ENCODE measurements around the gene CACNA2D3. TPM values are rescaled to one million over a fixed set of nuclear protein-coding genes. Genes with fewer than 3 reads are reported as not detected.

Gene CACNA2D3
- total RNA-seq, 1 donor from 2014 or later: 10.0 TPM

DNA sequence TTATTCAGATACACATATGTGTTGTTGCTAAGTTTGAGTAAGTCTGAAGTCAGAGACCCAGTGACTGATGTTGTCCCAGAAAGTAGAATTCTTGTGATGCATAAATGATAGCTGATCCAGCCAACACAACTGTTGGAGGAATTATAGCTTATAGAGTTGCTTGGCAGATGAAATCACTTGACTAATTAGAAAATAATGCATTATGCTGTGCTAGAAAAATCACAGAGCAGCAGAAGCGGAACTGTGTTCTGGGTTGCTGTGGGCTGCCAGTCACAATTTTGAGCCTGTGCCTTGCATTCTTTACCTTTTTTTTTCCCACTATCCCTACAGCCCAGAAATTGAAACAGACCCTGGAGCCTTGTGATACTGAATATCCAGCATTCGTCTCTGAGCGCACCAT, 895.5 kb downstream of the CACNA2D3 start:
- TF ChIP-seq, protein P1, sequence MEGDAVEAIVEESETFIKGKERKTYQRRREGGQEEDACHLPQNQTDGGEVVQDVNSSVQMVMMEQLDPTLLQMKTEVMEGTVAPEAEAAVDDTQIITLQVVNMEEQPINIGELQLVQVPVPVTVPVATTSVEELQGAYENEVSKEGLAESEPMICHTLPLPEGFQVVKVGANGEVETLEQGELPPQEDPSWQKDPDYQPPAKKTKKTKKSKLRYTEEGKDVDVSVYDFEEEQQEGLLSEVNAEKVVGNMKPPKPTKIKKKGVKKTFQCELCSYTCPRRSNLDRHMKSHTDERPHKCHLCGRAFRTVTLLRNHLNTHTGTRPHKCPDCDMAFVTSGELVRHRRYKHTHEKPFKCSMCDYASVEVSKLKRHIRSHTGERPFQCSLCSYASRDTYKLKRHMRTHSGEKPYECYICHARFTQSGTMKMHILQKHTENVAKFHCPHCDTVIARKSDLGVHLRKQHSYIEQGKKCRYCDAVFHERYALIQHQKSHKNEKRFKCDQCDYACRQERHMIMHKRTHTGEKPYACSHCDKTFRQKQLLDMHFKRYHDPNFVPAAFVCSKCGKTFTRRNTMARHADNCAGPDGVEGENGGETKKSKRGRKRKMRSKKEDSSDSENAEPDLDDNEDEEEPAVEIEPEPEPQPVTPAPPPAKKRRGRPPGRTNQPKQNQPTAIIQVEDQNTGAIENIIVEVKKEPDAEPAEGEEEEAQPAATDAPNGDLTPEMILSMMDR (IDR thresholded peaks at IDR 0.05; ENCODE audit: partially characterized antibody, unreplicated experiment): no peak

DNA sequence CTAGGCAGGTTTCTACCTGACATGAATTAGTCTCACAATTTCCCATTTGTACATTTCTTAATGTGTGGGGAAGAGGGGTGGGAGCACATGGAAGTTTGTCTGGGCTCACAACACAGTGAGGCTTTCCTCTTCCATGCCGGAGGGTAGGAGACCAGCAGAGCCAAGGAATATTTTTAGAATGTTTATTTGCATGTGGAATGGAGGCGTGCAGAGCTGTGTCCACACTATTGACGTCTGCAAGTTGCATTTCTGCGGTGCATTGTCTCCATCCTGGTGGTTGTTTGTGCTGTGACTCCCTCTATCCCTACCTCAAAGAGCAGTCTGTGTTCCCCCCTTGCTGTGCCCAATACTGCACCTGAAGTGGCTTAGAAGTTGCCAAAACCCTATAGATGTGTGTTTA, 908.6 kb downstream of the CACNA2D3 start:
- no peak overlapping the region for H3K27ac Mint-ChIP-seq (ENCODE audit: unreplicated experiment)
- peaks cover 2% of the 10 kb centered on the region for H3K9me3 Mint-ChIP-seq (ENCODE audit: unreplicated experiment)
- TF ChIP-seq, protein P1 (IDR thresholded peaks at IDR 0.05; ENCODE audit: partially characterized antibody, unreplicated experiment): no peak
- H3K4me1 Mint-ChIP-seq (ENCODE audit: low read depth, unreplicated experiment): peaks cover 5% of the 10 kb centered on the region
- no peak for DNase-seq
- H3K4me3 Mint-ChIP-seq (ENCODE audit: unreplicated experiment): no peak overlapping the region
- no peaks in the 10 kb centered on the region for H3K36me3 Mint-ChIP-seq (ENCODE audit: unreplicated experiment)
- no peaks in the 10 kb centered on the region for H3K27me3 Mint-ChIP-seq (ENCODE audit: unreplicated experiment)

More for the DNA sequence above, 895.5 kb downstream of the CACNA2D3 start:
- no peak overlapping the region for H3K4me3 Mint-ChIP-seq (ENCODE audit: unreplicated experiment)
- DNase-seq: no peak
- no peaks in the 10 kb centered on the region for H3K27me3 Mint-ChIP-seq (ENCODE audit: unreplicated experiment)
- H3K27ac Mint-ChIP-seq (ENCODE audit: unreplicated experiment): no peak overlapping the region
- H3K4me1 Mint-ChIP-seq (ENCODE audit: low read depth, unreplicated experiment): no peaks in the 10 kb centered on the region
- no peaks in the 10 kb centered on the region for H3K36me3 Mint-ChIP-seq (ENCODE audit: unreplicated experiment)
- no peaks in the 10 kb centered on the region for H3K9me3 Mint-ChIP-seq (ENCODE audit: unreplicated experiment)

DNA sequence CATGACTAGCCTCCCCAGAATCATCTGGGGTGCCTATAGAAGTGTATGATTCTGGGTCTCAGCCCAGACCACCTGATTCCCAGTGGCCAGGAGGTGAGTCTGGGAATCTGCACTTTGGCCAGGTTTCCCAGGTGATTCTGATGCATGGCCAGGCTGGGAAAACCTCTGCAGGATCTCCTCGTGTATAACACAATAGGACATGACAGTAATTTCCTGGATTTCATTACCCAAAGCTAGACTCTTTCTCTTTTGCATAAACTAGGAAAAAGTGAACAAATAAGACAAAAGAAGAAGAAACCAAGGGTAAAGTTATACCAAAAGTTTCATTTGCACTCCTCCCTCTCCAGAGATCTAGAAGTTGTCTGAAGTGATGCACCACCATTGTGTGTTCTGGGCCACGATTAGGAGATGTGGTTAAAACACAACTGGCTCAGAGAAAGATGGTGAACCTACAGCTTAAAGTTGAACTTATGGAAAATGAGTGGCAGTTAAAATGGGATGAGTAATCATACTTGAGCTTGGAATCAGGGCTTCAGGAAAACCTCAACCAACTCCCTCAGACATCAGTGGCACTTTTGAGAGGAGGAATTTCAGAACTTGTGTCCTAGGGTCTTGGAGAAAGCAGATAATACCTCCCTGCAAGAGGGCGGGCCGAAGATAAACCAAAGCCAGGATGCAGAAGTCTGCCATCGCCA, 914.7 kb downstream of the CACNA2D3 start:
- no peak overlapping the region for H3K4me3 Mint-ChIP-seq (ENCODE audit: unreplicated experiment)
- no peaks in the 10 kb centered on the region for H3K36me3 Mint-ChIP-seq (ENCODE audit: unreplicated experiment)
- TF ChIP-seq, protein P1 (IDR thresholded peaks at IDR 0.05; ENCODE audit: partially characterized antibody, unreplicated experiment): no peak
- no peak overlapping the region for H3K27ac Mint-ChIP-seq (ENCODE audit: unreplicated experiment)
- H3K9me3 Mint-ChIP-seq (ENCODE audit: unreplicated experiment): no peaks in the 10 kb centered on the region
- no peaks in the 10 kb centered on the region for H3K27me3 Mint-ChIP-seq (ENCODE audit: unreplicated experiment)
- H3K4me1 Mint-ChIP-seq (ENCODE audit: low read depth, unreplicated experiment): no peaks in the 10 kb centered on the region
- DNase-seq: no peak

DNA sequence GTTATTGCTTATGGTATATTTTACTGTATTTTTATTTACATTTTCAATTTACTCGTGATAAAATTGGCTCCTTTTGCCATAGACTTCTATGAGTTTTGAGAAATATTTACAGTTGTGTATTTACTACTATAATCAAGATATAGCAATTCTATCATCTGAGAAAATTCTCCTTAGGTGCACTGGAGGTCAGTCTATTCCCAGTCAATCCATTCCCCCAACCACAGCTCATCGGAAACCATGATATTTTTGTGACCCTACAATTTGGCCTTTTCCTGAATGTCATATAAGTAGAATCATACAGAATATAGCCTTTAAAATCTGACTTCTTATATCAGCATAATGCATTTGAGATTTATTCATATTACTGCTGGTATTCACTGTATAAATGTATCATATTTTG, 920.2 kb downstream of the CACNA2D3 start:
- TF ChIP-seq, protein P1 (IDR thresholded peaks at IDR 0.05; ENCODE audit: partially characterized antibody, unreplicated experiment): no peak
- peaks cover 1% of the 10 kb centered on the region for H3K9me3 Mint-ChIP-seq (ENCODE audit: unreplicated experiment)
- H3K27ac Mint-ChIP-seq (ENCODE audit: unreplicated experiment): no peak overlapping the region
- no peaks in the 10 kb centered on the region for H3K4me1 Mint-ChIP-seq (ENCODE audit: low read depth, unreplicated experiment)
- no peak for DNase-seq
- no peaks in the 10 kb centered on the region for H3K27me3 Mint-ChIP-seq (ENCODE audit: unreplicated experiment)
- H3K36me3 Mint-ChIP-seq (ENCODE audit: unreplicated experiment): no peaks in the 10 kb centered on the region
- H3K4me3 Mint-ChIP-seq (ENCODE audit: unreplicated experiment): no peak overlapping the region

DNA sequence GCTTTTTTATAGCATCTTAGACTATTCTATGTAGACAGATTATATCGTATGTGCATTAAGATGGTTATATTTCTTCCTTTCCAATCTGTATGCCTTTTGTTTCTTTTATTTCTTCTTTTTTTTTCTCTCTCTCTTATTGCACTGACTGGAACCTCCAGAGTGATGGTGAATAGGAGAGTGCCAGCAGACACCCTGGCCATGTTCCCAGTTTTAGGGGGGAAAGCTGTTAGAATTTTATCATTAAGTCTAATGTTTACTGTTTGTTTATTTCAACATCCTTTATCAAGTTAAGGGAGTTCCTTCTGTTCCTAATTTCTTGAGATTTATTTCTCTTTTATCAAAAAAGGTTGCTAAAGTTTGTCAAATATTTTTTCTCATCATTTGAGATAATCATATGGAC, 922.1 kb downstream of the CACNA2D3 start:
- Mint-ChIP-seq H3K4me1 (ENCODE audit: low read depth, unreplicated experiment) (no peaks in the 10 kb centered on the region), H3K9me3 (ENCODE audit: unreplicated experiment) (peaks cover 1% of the 10 kb centered on the region), H3K36me3 (ENCODE audit: unreplicated experiment) (no peaks in the 10 kb centered on the region), H3K4me3 (ENCODE audit: unreplicated experiment) (no peak overlapping the region), H3K27ac (ENCODE audit: unreplicated experiment) (no peak overlapping the region), H3K27me3 (ENCODE audit: unreplicated experiment) (no peaks in the 10 kb centered on the region)
- TF ChIP-seq, protein P1 (IDR thresholded peaks at IDR 0.05; ENCODE audit: partially characterized antibody, unreplicated experiment): no peak
- DNase-seq: no peak
